ENCODE data around the gene CYB561A3. TPM values are rescaled to one million over a fixed set of nuclear protein-coding genes. Genes with fewer than 3 reads are reported as not detected.

The CYB561A3 gene
- total RNA-seq, 1 donor from 2014 or later: 12.1 TPM

DNA sequence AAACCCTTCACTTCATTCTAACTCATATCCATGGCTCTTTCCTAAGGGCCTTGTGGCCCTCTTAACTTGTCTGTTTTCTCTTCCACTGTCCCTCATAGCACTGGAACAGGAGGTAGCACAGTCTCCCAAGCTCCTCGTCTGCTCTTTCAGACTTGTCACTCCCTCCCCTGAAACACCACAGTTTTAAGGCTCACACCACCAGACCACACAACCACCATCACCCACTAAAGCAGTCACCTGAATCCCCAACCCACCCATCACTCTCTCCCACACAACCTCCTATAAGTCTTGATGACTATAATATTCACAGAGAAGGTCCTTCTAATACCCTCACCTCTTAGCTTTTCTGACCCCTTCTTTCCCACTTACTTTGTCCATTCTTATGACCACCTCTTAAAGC is 55.5 kb downstream of the CYB561A3 start:
- H3K4me3 Mint-ChIP-seq: no peak overlapping the region

DNA sequence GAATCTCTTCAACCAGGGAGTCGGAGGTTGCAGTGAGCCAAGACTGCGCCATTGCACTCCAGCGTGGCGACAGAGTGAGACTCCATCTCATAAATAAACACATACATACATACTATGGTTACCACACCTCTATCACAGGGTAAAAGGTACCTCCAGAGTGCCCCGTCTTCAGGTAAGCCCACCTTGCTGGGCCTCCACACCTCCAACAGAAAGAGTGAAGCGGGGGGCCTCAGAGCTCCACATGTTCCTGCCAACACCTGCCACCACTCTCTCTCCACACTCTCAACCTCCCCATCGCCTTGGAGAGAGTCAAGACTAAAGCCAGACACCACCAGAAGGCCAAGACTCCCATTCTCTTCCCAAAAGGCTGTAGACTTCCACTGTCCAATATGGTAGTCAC is 56.3 kb downstream of the CYB561A3 start:
- H3K27ac Mint-ChIP-seq: no peak overlapping the region
- no peaks in the 10 kb centered on the region for H3K27me3 ChIP-seq
- no peaks in the 10 kb centered on the region for H3K79me2 ChIP-seq (ENCODE audit: low read depth)
- no peak overlapping the region for H3K4me2 ChIP-seq
- no peak for TF ChIP-seq EZH2 (IDR thresholded peaks at IDR 0.05)
- no peak for TF ChIP-seq CTCF (IDR thresholded peaks at IDR 0.05)
- TF ChIP-seq EZH2phosphoT487 (IDR thresholded peaks at IDR 0.05): no peak
- H3K9me3 Mint-ChIP-seq: no peaks in the 10 kb centered on the region
- no peaks in the 10 kb centered on the region for H3K4me1 Mint-ChIP-seq
- no peaks in the 10 kb centered on the region for H3F3A ChIP-seq (ENCODE audit: low read depth)
- no peak overlapping the region for H3K4me3 Mint-ChIP-seq
- H3K27ac ChIP-seq: no peak overlapping the region
- no peaks in the 10 kb centered on the region for H3K4me1 ChIP-seq
- H4K20me1 ChIP-seq (ENCODE audit: low read depth): peaks cover 22% of the 10 kb centered on the region
- H2AFZ ChIP-seq (replicated peaks): no peak overlapping the region
- H3K36me3 ChIP-seq: peaks cover 4% of the 10 kb centered on the region
- H3K4me3 ChIP-seq: no peak overlapping the region
- DNase-seq (ENCODE audit: low spot score): no peak
- H3K9ac ChIP-seq: no peak overlapping the region
- H3K9me3 ChIP-seq (ENCODE audit: low read depth): no peaks in the 10 kb centered on the region
- peaks cover 4% of the 10 kb centered on the region for H3K27me3 Mint-ChIP-seq (ENCODE audit: insufficient read depth, low read depth)
- peaks cover 32% of the 10 kb centered on the region for H3K36me3 Mint-ChIP-seq

More for the DNA sequence above, 55.5 kb downstream of the CYB561A3 start:
- Histone ChIP-seq H3F3A (ENCODE audit: low read depth) (no peaks in the 10 kb centered on the region), H3K4me1 (no peaks in the 10 kb centered on the region), H3K27ac (no peak overlapping the region), H3K36me3 (peaks cover 4% of the 10 kb centered on the region), H3K9ac (no peak overlapping the region), H4K20me1 (ENCODE audit: low read depth) (peaks cover 22% of the 10 kb centered on the region), H3K27me3 (no peaks in the 10 kb centered on the region), H3K4me3 (no peak overlapping the region), H3K9me3 (ENCODE audit: low read depth) (no peaks in the 10 kb centered on the region), H3K79me2 (ENCODE audit: low read depth) (no peaks in the 10 kb centered on the region), H2AFZ (replicated peaks) (no peak overlapping the region), H3K4me2 (no peak overlapping the region)
- no peak for DNase-seq (ENCODE audit: low spot score)
- no peak overlapping the region for H3K27ac Mint-ChIP-seq
- H3K36me3 Mint-ChIP-seq: peaks cover 30% of the 10 kb centered on the region
- H3K4me1 Mint-ChIP-seq: no peaks in the 10 kb centered on the region
- TF ChIP-seq CTCF (IDR thresholded peaks at IDR 0.05) (no peak), EZH2phosphoT487 (IDR thresholded peaks at IDR 0.05) (no peak), EZH2 (IDR thresholded peaks at IDR 0.05) (no peak)
- H3K9me3 Mint-ChIP-seq: no peaks in the 10 kb centered on the region
- peaks cover 4% of the 10 kb centered on the region for H3K27me3 Mint-ChIP-seq (ENCODE audit: insufficient read depth, low read depth)

DNA sequence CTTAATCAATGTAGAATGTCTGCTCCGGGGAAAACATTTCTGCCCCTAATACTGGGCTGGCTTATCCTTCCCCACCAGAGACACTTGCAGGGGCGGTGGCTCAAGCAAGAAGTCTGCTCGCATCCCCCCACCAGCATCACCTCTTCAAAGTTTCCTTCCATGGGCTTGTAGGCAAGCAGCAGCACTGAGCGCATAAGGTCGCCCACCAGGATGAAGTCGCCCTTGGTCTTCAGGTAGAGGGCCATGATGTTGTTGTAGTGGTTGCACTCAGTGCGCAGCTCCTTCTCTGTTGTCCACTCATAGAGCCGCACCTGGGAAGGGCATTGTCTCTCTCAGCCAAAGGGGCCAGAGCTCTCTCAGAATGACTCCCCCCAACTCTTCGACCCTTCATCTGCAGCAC is 58.0 kb downstream of the CYB561A3 start:
- Histone ChIP-seq H3K27ac (no peak overlapping the region), H3F3A (ENCODE audit: low read depth) (no peaks in the 10 kb centered on the region), H3K4me3 (no peak overlapping the region), H3K36me3 (peaks cover 4% of the 10 kb centered on the region), H2AFZ (replicated peaks) (no peak overlapping the region), H3K9ac (no peak overlapping the region), H4K20me1 (ENCODE audit: low read depth) (peaks cover 24% of the 10 kb centered on the region), H3K4me2 (no peak overlapping the region), H3K4me1 (no peaks in the 10 kb centered on the region), H3K79me2 (ENCODE audit: low read depth) (no peaks in the 10 kb centered on the region), H3K27me3 (no peaks in the 10 kb centered on the region), H3K9me3 (ENCODE audit: low read depth) (no peaks in the 10 kb centered on the region)
- Mint-ChIP-seq H3K36me3 (peaks cover 41% of the 10 kb centered on the region), H3K4me1 (no peaks in the 10 kb centered on the region), H3K27me3 (ENCODE audit: insufficient read depth, low read depth) (peaks cover 4% of the 10 kb centered on the region), H3K4me3 (no peak overlapping the region), H3K9me3 (no peaks in the 10 kb centered on the region), H3K27ac (no peak overlapping the region)
- TF ChIP-seq CTCF (IDR thresholded peaks at IDR 0.05) (no peak), EZH2 (IDR thresholded peaks at IDR 0.05) (no peak), EZH2phosphoT487 (IDR thresholded peaks at IDR 0.05) (no peak)
- DNase-seq (ENCODE audit: low spot score): no peak
